Activated T-cell treated with anti-CD3 and anti-CD28 coated beads, Interleukin-2, amount 50 U/mL, for 48 hours (primary cell): Measurements from ENCODE around the gene PTPRR.

Experiments
- DNase-seq, 2 experiments: peaks; one replicate each; pipeline ENCODE4 v3.0.0-alpha.2; 2020

Gene PTPRR

DNA sequence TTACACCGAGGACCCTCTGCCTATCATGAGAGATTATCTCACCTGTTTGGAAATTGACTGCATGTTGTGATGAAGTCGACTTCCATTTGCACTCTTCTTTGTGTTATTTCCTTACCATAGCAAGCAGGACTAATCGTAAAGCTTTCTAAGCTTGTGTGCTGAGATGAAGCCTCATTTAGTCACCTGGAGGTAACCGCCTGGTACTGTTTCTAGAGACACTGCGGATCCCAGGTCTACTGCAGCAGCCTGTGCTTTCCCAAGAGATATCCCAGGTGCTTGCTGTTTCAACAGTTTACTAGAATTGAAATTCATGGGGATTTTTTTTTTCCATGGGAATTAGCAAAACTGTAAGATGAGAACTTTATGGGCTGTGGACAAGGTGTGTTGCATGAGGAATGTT is 131.8 kb downstream of the PTPRR start:
- DNase-seq, result no peak

DNA sequence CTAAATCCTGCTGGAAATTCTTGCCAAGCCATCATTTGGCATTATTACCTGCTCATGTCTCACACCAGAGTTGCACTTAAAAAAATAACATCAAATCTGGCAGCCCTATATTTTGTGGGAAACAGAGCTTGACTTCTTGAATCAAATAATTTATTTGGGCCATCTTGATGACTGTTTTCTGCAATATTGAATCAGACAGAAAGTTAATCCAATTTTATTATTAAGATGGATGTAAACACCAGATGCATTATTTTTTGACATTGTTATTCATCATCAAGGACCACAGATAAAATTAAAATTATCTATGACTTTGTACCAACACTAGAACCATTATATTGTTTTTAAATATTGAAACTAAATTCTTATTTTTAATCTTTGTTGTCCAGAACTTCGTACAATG is 132.9 kb downstream of the PTPRR start:
- no peak for DNase-seq

- no peak for DNase-seq
Measured at GRCh38 chr12:70785896-70786295, 134.6 kb downstream of the PTPRR start.

GRCh38 chr12:70784042-70784668 is 136.4 kb downstream of the PTPRR start:
- DNase-seq, result no peak

DNA sequence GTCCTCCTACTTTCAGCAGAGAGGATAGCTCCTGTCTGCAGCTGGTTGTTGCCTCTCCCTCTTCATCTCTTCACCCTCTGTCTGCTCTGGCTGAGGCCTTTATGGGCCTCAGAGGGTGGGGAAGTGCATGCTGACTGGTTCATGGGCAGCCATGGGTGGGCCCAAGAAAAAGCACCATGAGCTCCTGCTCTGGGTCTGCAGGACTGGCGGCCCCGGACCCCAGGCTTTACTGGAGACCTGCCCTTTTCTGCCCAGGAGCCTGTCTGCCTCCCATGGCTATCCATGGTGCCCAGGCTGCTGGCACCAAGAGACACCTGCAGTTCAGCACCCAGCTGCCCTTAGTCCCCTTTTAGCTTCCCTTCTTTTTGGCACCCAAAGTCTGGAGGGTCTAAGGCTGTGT is 137.1 kb downstream of the PTPRR start:
- DNase-seq, result no peak

DNA sequence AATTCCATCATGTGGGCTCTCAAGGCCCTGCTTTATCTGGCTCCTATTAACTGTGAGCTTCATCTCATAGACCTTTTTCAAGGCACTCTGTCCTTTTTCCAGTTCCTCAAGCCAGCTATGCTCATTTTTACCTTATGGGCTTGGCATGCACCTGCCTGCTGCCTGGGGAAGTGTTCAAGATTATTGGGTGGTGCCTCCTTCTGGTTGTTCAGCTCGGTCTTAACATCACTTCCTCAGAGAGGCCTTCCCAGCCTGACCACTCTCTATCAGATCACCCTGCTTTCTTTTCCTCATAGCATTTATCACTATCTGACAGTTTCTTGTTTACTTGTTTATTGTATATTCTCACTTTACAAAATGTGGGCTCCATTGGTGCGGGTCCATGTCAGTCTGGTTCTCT is 141.3 kb downstream of the PTPRR start:
- no peak for DNase-seq

DNA sequence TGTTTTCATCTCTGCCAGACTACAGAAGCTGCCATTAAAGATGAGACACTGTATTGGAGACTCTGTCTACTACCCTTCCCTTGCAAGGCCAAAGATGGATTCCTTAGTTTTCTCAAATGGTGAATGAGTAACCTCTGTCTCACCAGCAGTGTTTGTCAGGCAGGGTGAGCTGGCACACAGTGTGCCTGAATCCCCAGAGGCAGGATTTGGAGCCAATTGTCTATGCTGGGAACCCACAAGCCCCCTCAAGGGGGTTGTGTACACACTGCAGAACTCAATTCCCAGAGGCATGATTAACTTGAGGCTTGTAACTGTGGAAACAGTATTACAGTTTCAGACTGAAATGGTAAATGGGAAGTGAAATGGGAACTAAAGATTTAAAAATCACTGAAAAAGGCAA is 146.5 kb downstream of the PTPRR start:
- no peak for DNase-seq

DNA sequence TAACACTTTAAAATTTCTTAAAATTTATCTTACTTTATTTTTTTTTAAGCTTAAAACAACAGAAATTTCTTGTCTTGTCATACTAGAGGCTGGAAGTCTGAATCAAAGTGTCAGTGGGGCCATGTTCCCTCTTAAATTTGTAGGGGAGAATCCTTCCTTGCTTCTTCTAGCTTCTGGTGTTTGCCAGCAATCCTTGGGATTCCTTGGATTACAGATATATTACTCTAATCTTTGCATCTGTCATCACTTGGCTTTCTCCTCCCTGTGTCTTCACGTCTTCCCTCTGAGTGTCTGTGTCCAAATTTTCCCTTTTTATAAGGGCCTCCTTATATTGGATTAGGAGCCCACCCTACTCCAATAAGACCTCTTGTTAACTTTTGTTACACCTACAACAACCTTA is 147.7 kb downstream of the PTPRR start:
- DNase-seq, result no peak

DNA sequence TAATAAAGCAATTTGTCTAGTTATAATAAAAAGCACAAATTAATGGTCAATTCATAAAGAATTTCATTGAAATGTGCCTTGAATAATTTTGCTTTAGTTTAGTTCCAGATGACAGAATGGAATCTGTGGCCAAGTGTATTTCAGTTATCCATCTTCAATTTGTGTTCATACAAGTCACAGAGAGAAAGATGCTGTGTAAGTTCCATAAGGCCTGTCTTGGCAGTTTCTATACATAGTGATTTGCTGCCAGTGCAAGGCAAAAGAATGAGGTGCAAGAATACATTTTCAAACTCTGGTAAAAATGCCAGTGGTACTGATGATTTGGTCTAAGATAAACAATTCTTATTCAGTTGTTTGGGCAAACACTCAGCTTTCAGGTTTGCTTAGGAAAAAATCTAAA is 149.0 kb downstream of the PTPRR start:
- DNase-seq, result no peak

DNA sequence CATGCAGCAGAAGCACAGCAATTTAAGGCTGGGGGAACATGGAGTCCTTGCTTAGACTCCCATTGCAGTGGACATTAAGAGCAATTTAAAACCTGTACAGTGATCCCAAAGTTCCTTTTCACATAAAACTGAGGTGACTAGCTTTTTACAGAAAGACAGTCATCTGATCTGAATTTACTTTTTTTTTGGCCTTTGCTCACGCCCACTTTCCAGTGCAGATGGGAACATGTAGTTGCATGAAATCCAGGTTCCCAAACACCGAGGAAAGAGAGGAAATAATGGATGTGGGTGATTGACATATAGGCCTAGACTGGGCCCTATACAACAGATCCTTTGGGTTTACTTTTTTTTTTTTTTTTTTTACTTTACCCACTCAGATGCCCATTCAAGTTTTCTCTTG is 156.9 kb downstream of the PTPRR start:
- no peak for DNase-seq

GRCh38 chr12:70762000-70762399 is 158.5 kb downstream of the PTPRR start:
- no peak for DNase-seq

DNA sequence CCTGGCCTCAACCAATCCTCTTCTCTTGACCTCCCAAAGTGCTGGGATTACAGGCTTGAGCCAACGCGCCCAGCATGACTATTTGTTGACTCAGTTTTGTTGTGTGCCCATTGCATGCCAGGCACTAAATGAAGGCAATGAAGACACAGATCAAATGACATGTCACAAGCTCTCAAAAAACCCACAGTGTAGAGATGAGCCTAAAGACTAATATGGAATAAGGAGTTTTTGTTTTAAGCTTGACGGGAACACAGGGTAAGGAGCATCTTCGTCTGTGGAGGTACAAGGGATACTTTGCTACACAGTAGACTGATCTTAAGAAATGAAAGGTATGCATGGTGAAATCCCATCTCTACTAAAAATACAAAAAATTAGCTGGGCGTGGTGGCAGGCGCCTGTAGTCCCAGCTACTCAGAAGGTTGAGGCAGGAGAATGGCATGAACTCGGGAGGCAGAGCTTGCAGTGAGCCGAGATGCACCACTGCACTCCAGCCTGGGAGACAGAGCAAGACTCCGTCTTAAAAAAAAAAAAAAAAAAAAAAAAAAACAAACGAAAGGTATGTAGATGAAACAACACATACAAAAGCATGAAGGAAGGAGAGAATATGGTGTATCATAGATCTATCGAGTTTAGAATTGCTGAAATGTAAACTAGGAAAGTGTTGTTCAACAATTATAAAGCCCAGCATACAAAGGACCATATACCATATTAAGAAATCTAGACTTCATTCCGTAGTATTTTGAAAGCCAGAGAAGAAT is 161.2 kb downstream of the PTPRR start:
- DNase-seq, result no peak

DNA sequence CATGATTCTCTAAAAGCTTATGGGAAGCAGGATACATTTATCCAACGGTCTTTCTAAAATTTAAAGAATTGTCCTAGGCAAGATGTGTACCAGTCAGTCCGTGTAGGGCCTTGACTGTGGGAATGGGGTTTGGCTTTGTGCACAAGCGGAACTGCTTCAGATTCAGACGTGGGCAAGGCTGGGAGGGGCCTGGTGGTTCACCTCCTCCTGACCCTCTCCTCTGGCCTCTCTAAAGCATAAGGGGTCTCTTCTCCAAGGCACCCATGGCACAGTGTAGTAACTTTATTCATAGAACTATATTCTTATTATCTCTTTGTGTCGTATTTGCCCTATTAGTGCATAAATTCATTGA is 162.1 kb downstream of the PTPRR start:
- no peak for DNase-seq

DNA sequence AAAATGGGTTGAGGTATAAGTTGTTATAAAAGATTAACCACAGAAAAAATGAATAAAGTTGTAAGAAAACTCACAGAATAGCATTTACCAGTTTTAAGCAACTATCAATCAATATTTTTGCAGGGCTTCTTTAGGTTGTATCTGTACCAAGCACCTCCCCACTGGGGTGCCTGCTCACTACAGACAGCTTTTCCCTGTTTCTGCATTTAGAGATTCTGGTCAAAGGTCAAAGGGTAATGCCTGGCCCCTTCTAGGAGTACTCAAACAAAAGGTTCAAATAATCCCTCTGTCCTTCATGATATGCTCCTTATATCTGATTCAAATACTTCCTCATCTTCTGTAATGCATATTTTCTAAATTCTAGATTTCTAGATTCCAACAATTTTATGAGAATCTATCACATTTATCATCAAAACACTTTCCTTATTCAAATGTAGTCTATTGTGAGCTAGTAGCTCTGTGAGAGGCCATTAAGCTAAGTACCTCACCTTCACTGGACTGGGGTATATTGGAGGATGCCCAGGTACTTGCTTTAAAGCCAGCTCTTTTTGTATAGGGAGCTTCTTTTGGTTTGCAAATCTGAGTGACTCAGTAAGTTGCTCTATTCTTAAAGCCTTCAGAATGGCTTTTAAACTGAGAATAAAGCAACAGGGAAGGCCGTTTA is 162.6 kb downstream of the PTPRR start:
- DNase-seq, result no peak

DNA sequence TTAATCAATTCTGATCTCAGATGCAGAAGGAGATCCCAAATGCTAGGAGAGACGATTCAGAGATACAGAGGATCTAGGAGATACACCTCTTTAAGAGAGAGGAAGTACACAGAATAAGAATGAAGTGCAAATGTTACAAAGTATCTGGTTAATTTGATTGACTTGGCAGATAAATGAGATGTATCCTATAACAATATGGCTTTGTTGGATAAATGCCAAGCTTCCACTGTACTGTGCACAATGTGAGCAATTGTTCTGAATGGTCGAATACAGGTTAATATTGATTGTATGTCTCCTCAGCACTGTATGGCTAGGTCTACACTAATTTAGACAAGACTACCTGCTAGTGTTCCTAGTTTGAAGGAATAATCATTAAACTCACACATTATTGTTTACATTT is 163.7 kb downstream of the PTPRR start:
- no peak for DNase-seq

GRCh38 chr12:70756118-70756517 is 164.4 kb downstream of the PTPRR start:
- no peak for DNase-seq

DNA sequence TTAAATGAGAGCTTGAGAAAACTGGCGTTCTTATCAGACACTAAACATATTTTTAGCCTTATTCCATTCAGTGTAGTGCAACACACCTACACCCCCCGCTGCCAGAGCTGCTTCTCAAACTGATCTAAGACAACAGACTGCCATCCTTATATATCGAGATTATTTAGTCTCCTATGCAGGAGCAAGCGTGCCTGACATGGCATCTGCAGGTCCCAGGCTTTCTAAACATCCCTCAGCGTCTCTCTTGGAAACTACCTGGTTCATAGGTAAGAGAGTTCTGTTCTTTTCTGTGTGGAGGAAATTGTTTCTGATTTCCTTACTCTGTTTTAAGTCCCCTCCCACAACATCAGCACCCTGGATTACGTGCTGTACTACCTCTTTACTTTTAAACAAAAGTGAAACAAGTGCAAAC is 166.2 kb downstream of the PTPRR start:
- DNase-seq, result no peak

- DNase-seq, result no peak
Measured at GRCh38 chr12:70752327-70752726, 168.2 kb downstream of the PTPRR start.

DNA sequence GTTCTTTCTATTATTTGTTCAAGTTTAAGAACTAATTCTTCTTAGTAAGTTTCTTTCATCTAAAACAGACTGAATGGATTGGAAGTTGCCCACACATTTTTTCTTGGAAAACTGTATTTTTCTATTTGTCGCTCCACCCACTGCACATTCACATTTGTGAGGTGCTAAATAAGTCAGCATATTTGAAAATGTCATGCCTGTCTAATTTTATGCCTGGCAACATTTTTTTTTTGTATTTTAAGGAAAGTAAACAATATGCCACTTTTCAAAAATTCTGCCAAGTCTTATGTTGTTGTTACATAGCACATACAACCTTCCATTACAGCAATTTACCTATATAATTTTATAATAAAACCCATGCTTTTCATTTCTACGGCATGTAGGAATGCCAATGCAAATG is 170.6 kb downstream of the PTPRR start:
- no peak for DNase-seq

DNA sequence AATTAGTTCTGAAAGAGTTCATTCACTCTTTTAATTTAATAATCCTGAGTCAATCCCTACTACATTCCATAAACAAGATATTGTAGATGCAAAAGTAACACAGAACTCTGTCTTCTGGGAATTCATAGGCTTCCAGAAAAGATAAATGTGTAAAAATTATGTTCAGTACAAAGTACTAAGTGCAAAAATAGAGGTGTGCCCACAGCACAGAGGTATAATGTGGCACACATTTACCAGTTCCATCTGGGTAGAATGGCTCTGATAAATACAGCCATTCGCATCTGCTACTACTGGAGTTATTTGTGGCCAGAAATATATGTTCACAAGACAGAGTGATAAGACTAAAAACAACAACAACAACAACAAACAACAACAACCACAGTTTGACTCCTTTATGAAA is 171.7 kb downstream of the PTPRR start:
- DNase-seq, result no peak

DNA sequence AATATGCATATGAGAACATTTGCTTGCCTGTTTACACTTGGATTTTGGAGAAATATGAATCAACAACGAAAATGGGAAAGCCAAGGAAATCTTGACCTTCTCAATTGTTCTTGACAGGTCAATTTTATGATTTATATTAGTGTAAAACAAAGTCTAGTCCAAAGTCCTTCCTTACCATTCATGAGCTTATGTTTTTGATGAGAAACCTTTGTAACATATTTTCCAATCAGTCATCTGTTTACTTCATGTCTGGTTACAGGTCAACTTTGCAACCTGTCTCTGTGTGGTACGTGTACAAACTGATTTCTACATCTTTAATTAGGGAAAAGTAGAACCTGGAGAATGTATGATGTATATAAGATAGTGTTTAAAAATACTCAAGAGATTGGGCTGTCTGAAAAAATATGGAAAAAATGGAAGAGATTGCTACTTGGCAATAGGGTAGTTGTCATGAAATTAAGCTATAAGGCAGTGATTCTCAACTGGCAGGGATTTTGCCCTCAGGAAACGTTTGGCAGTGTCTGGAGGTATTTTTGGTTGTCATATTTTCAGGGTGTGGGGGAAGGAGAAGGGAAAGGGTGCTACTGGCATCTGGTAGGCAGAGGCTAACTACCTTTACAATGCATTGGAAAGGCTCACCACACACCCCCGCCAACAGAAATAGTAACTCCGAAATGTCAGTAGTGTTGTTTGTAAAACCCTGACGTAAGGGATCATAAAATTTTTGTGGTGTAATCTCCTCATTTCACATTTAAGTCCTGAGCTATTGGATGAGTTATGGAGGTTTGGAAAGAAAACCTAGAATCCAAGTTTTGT is 172.9 kb downstream of the PTPRR start:
- DNase-seq, result no peak

DNA sequence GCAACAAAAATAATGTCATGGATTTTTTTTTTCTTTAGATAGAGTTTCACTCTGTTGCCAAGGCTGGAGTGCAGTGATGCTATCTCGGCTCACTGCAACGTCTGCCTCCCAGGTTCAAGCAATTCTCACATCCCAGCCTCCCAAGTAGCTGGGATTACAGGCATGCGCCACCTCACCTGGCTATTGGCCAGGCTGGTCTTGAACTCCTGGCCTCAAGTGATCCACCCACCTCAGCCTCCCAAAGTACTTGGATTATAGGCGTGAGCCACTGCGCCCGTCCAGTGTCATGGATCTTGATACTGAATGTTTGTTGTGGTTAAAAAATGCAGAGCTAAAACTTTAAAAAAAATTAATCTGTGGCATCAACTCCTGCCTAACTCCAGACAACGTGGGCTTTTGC is 175.5 kb downstream of the PTPRR start:
- no peak for DNase-seq

- no peak for DNase-seq
Measured at GRCh38 chr12:70744178-70744577, 176.4 kb downstream of the PTPRR start.

DNA sequence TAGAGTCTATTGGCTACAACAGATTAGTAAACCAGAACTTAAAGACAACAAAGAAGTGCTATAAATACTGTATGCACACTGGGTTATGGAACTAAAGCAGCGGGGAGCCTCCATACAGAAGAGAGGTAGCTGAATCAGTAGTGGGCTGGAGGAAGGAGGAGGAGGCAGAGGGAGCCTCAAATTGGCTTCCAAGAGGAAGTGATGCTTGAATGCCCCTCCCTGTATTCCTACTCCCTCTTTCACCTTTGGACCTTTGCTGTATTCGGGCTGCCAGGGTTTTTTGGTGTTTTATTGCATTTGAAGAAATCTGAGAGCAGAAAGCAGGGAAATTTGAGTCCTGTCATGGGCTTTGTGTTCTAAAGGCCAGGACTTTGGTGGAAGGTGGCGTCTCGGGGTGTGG is 179.3 kb downstream of the PTPRR start:
- no peak for DNase-seq
